ENCODE data around the gene ANAPC13.
A peak's percentile ranks its signal among the peaks of the same experiment; 100 is the strongest.

Gene ANAPC13

GRCh38 chr3:134460965-134461364, 24.8 kb downstream of the ANAPC13 start:
- whole genome bisulfite sequencing (ENCODE audit: extremely low coverage, insufficient coverage, insufficient read length) = no CpG with 5 or more reads among the region's 2 CpGs
- no peak overlapping the region for H2BK120ac ChIP-seq (ENCODE audit: insufficient read depth, low read length, poor library complexity)
- H3K23ac ChIP-seq (ENCODE audit: low read length) = no peak overlapping the region
- H3K14ac ChIP-seq (ENCODE audit: low read length) = no peak overlapping the region
- peaks cover 17 to 18% of the 10 kb centered on the region in 2 experiments for H3K4me1 ChIP-seq (ENCODE audit: control insufficient read depth in 1 of 2, insufficient read depth in 2 of 2, low read length in 2 of 2)
- no peaks in the 10 kb centered on the region for H3K36me3 ChIP-seq (ENCODE audit: control insufficient read depth in 1 of 2, insufficient read depth in 2 of 2, low read length in 2 of 2)
- no peak overlapping the region for H3K4me3 ChIP-seq (ENCODE audit: low read depth, low read length)
- H2AFZ ChIP-seq (ENCODE audit: insufficient read depth, low read length, poor library complexity) = no peak overlapping the region
- no peak overlapping the region for H2BK5ac ChIP-seq (ENCODE audit: low read depth, low read length, poor library complexity)
- H4K8ac ChIP-seq (ENCODE audit: low read depth, low read length) = no peak overlapping the region
- H2BK12ac ChIP-seq (ENCODE audit: low read length) = no peak overlapping the region
- H3K9me3 ChIP-seq (ENCODE audit: insufficient read depth, low read depth, low read length) = no peaks in the 10 kb centered on the region
- no peak overlapping the region for H4K12ac ChIP-seq (ENCODE audit: low read depth, low read length)
- no peak overlapping the region for H3K18ac ChIP-seq (ENCODE audit: low read length)
- H3K79me2 ChIP-seq (ENCODE audit: control insufficient read depth, insufficient read depth, low read length, poor library complexity) = peaks cover 2% of the 10 kb centered on the region
- H2AK5ac ChIP-seq (ENCODE audit: low read length) = no peak overlapping the region
- no peak overlapping the region for H3K9ac ChIP-seq (ENCODE audit: low read length)
- H3K4me2 ChIP-seq (ENCODE audit: low read length) = no peak overlapping the region
- no peaks in the 10 kb centered on the region for H3K27me3 ChIP-seq (ENCODE audit: insufficient read depth, low read length)
- no peak for DNase-seq
- H3K4ac ChIP-seq (ENCODE audit: low read depth, low read length) = no peak overlapping the region
- H4K91ac ChIP-seq (ENCODE audit: low read depth, low read length) = no peak overlapping the region
- H3K27ac ChIP-seq (ENCODE audit: low read depth, low read length) = no peak overlapping the region
- H3K79me1 ChIP-seq (ENCODE audit: low read length) = peaks cover 17% of the 10 kb centered on the region

GRCh38 chr3:134459562-134459961, 26.2 kb downstream of the ANAPC13 start:
- Histone ChIP-seq H3K4me3 (ENCODE audit: low read depth, low read length) (no peak overlapping the region), H3K4ac (ENCODE audit: low read depth, low read length) (no peak overlapping the region), H3K4me1 (ENCODE audit: control insufficient read depth in 1 of 2, insufficient read depth in 2 of 2, low read length in 2 of 2) (peaks cover 12 to 14% of the 10 kb centered on the region in 2 experiments), H2AFZ (ENCODE audit: insufficient read depth, low read length, poor library complexity) (no peak overlapping the region), H4K12ac (ENCODE audit: low read depth, low read length) (no peak overlapping the region), H2BK5ac (ENCODE audit: low read depth, low read length, poor library complexity) (no peak overlapping the region), H2AK5ac (ENCODE audit: low read length) (no peak overlapping the region), H2BK12ac (ENCODE audit: low read length) (no peak overlapping the region), H3K79me1 (ENCODE audit: low read length) (peaks cover 13% of the 10 kb centered on the region), H3K14ac (ENCODE audit: low read length) (no peak overlapping the region), H3K9ac (ENCODE audit: low read length) (no peak overlapping the region), H2BK120ac (ENCODE audit: insufficient read depth, low read length, poor library complexity) (no peak overlapping the region), H3K27me3 (ENCODE audit: insufficient read depth, low read length) (no peaks in the 10 kb centered on the region), H3K36me3 (ENCODE audit: control insufficient read depth in 1 of 2, insufficient read depth in 2 of 2, low read length in 2 of 2) (no peaks in the 10 kb centered on the region), H3K27ac (ENCODE audit: low read depth, low read length) (no peak overlapping the region), H4K91ac (ENCODE audit: low read depth, low read length) (no peak overlapping the region), H3K18ac (ENCODE audit: low read length) (no peak overlapping the region), H3K79me2 (ENCODE audit: control insufficient read depth, insufficient read depth, low read length, poor library complexity) (peaks cover 2% of the 10 kb centered on the region), H3K9me3 (ENCODE audit: insufficient read depth, low read depth, low read length) (no peaks in the 10 kb centered on the region), H3K4me2 (ENCODE audit: low read length) (no peak overlapping the region), H4K8ac (ENCODE audit: low read depth, low read length) (no peak overlapping the region), H3K23ac (ENCODE audit: low read length) (no peak overlapping the region)
- no CpG with 5 or more reads among the region's 4 CpGs for WGBS (ENCODE audit: extremely low coverage, insufficient coverage, insufficient read length)
- no peak for DNase-seq

GRCh38 chr3:134458406-134458945, 27.3 kb downstream of the ANAPC13 start:
- Histone ChIP-seq H4K12ac (ENCODE audit: low read depth, low read length) (no peak overlapping the region), H3K9me3 (ENCODE audit: insufficient read depth, low read depth, low read length) (no peaks in the 10 kb centered on the region), H3K18ac (ENCODE audit: low read length) (no peak overlapping the region), H4K91ac (ENCODE audit: low read depth, low read length) (no peak overlapping the region), H3K4me1 (ENCODE audit: control insufficient read depth in 1 of 2, insufficient read depth in 2 of 2, low read length in 2 of 2) (peaks cover 5 to 6% of the 10 kb centered on the region in 2 experiments), H3K27me3 (ENCODE audit: insufficient read depth, low read length) (no peaks in the 10 kb centered on the region), H3K79me1 (ENCODE audit: low read length) (peaks cover 8% of the 10 kb centered on the region), H3K9ac (ENCODE audit: low read length) (no peak overlapping the region), H2BK5ac (ENCODE audit: low read depth, low read length, poor library complexity) (no peak overlapping the region), H3K4me2 (ENCODE audit: low read length) (no peak overlapping the region), H2AFZ (ENCODE audit: insufficient read depth, low read length, poor library complexity) (no peak overlapping the region), H3K14ac (ENCODE audit: low read length) (no peak overlapping the region), H3K4me3 (ENCODE audit: low read depth, low read length) (no peak overlapping the region), H3K4ac (ENCODE audit: low read depth, low read length) (no peak overlapping the region), H2BK12ac (ENCODE audit: low read length) (no peak overlapping the region), H2BK120ac (ENCODE audit: insufficient read depth, low read length, poor library complexity) (no peak overlapping the region), H4K8ac (ENCODE audit: low read depth, low read length) (no peak overlapping the region), H3K27ac (ENCODE audit: low read depth, low read length) (no peak overlapping the region), H2AK5ac (ENCODE audit: low read length) (no peak overlapping the region), H3K23ac (ENCODE audit: low read length) (peak overlapping the region; percentile 74), H3K36me3 (ENCODE audit: control insufficient read depth in 1 of 2, insufficient read depth in 2 of 2, low read length in 2 of 2) (no peaks in the 10 kb centered on the region), H3K79me2 (ENCODE audit: control insufficient read depth, insufficient read depth, low read length, poor library complexity) (no peaks in the 10 kb centered on the region)
- WGBS (ENCODE audit: extremely low coverage, insufficient coverage, insufficient read length) = no CpG with 5 or more reads among the region's 10 CpGs
- DNase-seq = no peak

- Histone ChIP-seq H3K36me3 (ENCODE audit: control insufficient read depth in 1 of 2, insufficient read depth in 2 of 2, low read length in 2 of 2) (no peaks in the 10 kb centered on the region), H3K18ac (ENCODE audit: low read length) (no peak overlapping the region), H2BK5ac (ENCODE audit: low read depth, low read length, poor library complexity) (no peak overlapping the region), H2AFZ (ENCODE audit: insufficient read depth, low read length, poor library complexity) (no peak overlapping the region), H3K27me3 (ENCODE audit: insufficient read depth, low read length) (no peaks in the 10 kb centered on the region), H3K79me2 (ENCODE audit: control insufficient read depth, insufficient read depth, low read length, poor library complexity) (no peaks in the 10 kb centered on the region), H3K27ac (ENCODE audit: low read depth, low read length) (no peak overlapping the region), H2AK5ac (ENCODE audit: low read length) (no peak overlapping the region), H3K4me1 (ENCODE audit: control insufficient read depth in 1 of 2, insufficient read depth in 2 of 2, low read length in 2 of 2) (peaks cover 4% of the 10 kb centered on the region in 2 experiments), H4K12ac (ENCODE audit: low read depth, low read length) (no peak overlapping the region), H3K9ac (ENCODE audit: low read length) (no peak overlapping the region), H3K4me2 (ENCODE audit: low read length) (no peak overlapping the region), H3K79me1 (ENCODE audit: low read length) (no peaks in the 10 kb centered on the region), H3K14ac (ENCODE audit: low read length) (no peak overlapping the region), H3K4me3 (ENCODE audit: low read depth, low read length) (no peak overlapping the region), H3K4ac (ENCODE audit: low read depth, low read length) (no peak overlapping the region), H4K8ac (ENCODE audit: low read depth, low read length) (no peak overlapping the region), H2BK12ac (ENCODE audit: low read length) (no peak overlapping the region), H2BK120ac (ENCODE audit: insufficient read depth, low read length, poor library complexity) (no peak overlapping the region), H3K23ac (ENCODE audit: low read length) (no peak overlapping the region), H4K91ac (ENCODE audit: low read depth, low read length) (no peak overlapping the region), H3K9me3 (ENCODE audit: insufficient read depth, low read depth, low read length) (no peaks in the 10 kb centered on the region)
- WGBS (ENCODE audit: extremely low coverage, insufficient coverage, insufficient read length) = no CpG with 5 or more reads among the region's 9 CpGs
- no peak for DNase-seq
These were observed 28.3 kb downstream of the ANAPC13 start for GRCh38 chr3:134457376-134458074.

All from trophoblast cell (in vitro differentiated cells and primary cell).